H7 (cell line): Measurements from ENCODE around the gene MFSD6. TPM values are rescaled to one million over a fixed set of nuclear protein-coding genes. Genes with fewer than 3 reads are reported as not detected.
"Not testable (repeated sequence)": the region's sequence is repeated elsewhere in the genome, so short reads cannot be mapped to it uniquely, and the experiment has no call there.

Source experiments
- DNase-seq: peaks from one replicate; pipeline ENCODE4 v3.0.0; 2012
- H3K27me3 ChIP-seq: 2 replicates; pipeline ENCODE4 v1.6.0; 2011; ENCODE audit warnings: mild to moderate bottlenecking, low read length; ENCODE audit not compliant: control insufficient read depth, insufficient read depth
- H3K36me3 ChIP-seq: replicated peaks from 2 replicates; pipeline ENCODE4 v1.5.1; 2011; ENCODE audit warnings: low read length; ENCODE audit not compliant: control insufficient read depth, insufficient read depth
- H3K4me3 ChIP-seq: 2 replicates; pipeline ENCODE4 v1.5.1; 2011; ENCODE audit warnings: low read depth, mild to moderate bottlenecking, control low read depth, low read length, moderate library complexity; ENCODE audit not compliant: insufficient read depth
- total RNA-seq: library from RNA; depleted of rRNA; stranded (reverse); fragments of >200 nt; shearing (Covaris generic); gene quantifications from 2 replicates; pipeline ENCODE4 v1.2.3, GENCODE V29; 2014

The MFSD6 gene
- total RNA-seq, 1 experiment from 2014 or later, result 1.6 TPM

DNA sequence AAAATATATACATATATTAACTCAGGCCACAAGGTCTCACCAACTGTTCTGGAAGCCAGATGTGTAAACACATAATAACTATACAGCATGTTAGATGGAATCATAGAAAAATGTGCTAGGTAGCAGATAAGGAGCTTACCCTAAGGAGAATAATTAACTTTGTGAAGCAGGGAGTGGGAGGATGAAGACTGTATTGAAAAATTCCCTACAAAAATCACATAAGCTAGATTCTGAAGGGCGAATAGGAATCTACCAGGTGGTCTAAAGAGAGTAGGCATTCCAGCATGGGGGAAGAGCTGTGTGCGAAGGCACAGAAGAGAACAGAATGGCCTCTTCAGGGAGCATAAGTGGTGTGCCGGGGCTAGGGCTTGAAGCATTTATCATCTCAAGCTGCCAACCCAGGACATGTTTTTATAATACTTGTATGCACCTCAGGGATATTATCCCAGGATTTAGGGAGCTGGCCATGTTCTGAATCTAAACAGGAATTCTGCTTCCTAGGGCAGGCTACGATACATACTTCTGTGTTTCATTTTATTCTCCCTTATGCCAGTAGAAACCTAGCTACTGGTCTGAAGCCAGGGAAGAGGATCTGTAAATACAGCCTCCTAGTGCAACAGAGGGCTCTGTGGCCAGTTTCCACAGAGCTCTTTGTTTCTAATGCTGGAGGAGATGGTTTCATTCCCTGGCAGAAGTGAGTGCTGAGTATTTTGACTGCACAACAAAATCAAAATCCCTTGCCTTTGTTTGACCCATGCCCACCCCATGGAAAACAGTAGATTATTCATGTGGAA lies 69.7 kb downstream of the MFSD6 start:
- Histone ChIP-seq H3K4me3 (no peak overlapping the region), H3K27me3 (no peaks in the 10 kb centered on the region), H3K36me3 (no peaks in the 10 kb centered on the region)
- no peak for DNase-seq

DNA sequence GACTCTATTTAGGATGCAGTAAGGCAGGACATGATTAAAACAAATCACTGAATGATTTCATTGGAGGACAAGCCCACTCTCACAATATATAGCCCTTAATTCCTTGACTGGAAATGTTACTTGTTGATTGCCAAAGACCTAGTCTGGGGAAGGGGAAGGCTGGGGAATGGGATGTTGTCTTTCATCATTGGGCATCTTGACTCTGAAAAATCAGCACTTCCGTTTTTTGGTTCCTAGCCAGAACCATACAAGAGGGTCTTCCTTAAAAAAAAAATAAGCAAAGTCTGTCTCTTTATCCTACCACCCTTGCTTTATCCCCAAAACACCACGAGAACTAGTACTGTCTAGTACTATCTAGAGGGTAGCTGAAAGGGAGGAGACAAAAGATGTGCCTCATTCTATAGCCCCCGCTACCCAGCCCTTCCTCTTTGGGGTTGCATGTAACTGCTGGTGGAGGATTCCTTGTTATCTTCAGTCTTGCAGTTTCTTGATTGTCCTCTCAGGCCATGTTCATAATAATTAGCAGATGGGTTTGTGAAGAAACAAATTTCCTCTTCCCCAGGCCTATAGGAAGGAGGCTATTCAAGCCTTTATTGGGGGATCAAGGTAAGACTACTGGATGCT lies 70.5 kb downstream of the MFSD6 start:
- Histone ChIP-seq H3K36me3 (no peaks in the 10 kb centered on the region), H3K4me3 (no peak overlapping the region), H3K27me3 (no peaks in the 10 kb centered on the region)
- DNase-seq, result no peak

DNA sequence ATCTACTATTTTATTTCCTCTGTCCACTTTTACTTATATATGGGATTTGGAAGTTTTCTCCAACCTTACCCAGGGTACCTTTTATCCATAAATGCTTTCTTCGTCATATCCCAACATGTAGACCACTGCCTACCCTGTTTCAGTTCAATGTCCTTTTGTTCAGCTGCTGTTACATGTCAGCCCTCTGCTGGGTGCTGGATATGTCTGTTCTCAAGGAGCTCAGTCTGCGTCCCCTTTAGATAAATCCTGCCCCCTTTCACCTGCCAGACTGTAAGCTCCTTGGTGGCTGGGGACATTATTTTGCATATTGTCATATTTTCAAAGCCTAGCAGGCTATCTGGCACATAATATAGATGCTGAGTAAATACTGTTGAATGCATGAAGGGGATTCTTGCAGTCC lies 73.2 kb downstream of the MFSD6 start:
- DNase-seq, result no peak

DNA sequence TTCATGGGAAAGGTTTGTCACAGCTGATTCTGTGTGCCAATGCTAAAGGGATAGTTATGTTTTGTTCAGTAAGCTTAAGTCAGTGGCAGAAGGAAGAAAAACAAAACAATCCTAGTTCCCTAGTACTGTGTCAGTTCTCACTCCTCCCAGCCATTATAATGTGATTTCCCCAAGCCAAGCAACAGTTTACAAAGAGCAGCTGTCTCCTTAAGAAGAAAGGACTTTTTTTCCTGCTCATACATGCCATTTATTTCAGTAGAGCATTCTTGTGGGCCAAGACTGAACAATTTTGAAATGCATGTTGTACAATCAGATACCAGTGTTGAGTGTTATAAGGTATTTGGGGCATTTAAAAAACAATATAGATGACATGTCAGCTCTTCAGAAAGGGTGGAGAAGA lies 74.3 kb downstream of the MFSD6 start:
- Histone ChIP-seq H3K4me3 (no peak overlapping the region), H3K27me3 (no peaks in the 10 kb centered on the region), H3K36me3 (no peaks in the 10 kb centered on the region)
- DNase-seq, result no peak

More for the DNA sequence above, 73.2 kb downstream of the MFSD6 start:
- no peaks in the 10 kb centered on the region for H3K36me3 ChIP-seq
- no peaks in the 10 kb centered on the region for H3K27me3 ChIP-seq
- no peak overlapping the region for H3K4me3 ChIP-seq

DNA sequence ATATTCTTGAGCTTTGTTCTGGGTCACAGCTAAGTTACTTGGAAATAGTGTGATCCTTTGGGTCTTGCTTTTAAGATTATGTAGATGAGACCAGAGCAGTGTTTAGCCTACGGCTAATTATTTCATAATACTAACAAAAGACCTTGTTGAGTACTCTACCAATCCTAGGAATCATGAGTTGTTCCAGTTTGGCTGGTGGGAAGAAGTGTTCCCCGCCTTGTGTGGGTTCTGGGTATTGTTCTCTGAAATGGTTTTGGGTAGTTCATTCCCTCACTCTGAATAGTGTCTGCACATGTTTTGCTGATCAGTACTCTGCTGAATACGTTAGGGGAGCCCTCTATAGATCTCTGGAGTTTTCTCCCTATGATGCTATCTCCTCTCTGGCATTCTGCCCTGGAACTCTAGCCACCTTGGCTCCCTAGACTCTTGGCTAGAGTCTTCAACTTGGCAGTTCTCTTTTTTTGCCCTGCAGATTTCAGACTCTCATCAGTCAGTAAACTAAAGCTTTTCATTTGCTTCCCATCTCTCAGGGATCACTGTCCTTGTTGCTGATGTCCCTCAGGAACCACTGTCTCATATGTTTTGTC lies 78.0 kb downstream of the MFSD6 start:
- H3K36me3 ChIP-seq, result no peaks in the 10 kb centered on the region
- no peak for DNase-seq
- no peak overlapping the region for H3K4me3 ChIP-seq

DNA sequence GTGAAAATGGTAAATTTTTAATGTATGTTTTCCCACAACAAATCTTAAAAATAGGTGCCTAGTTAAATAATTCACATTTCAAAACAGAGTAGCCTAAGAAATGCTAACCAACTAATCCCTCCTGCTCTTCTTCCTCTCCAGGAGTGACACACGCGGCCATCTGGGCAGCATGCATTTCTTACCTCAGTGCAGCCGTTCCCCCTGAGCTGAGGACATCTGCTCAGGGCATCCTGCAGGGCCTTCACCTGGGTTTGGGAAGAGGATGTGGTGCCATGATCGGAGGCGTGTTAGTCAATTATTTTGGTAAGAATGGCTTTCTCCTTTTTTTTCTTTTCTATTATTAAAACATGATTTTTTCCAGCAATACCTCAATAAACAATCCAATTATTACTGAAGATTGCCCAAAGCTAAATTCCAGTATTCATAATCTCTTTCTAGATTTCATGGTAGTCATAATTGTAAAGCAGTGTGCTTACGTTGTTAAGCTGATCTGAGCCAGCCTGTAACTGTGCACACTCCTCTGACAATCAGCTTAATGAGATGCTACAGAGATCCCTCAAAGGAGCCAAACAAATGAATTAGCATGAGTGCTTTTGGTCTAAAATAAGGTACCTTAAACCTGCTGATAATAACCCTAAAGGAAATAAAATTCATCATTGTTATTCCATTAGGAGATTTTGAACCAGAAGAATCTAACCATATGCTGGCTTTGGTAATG lies 80.5 kb downstream of the MFSD6 start:
- Histone ChIP-seq H3K27me3 (no peaks in the 10 kb centered on the region), H3K4me3 (no peak overlapping the region), H3K36me3 (no peaks in the 10 kb centered on the region)
- DNase-seq, result no peak

More for the DNA sequence above, 78.0 kb downstream of the MFSD6 start:
- H3K27me3 ChIP-seq, result no peaks in the 10 kb centered on the region

DNA sequence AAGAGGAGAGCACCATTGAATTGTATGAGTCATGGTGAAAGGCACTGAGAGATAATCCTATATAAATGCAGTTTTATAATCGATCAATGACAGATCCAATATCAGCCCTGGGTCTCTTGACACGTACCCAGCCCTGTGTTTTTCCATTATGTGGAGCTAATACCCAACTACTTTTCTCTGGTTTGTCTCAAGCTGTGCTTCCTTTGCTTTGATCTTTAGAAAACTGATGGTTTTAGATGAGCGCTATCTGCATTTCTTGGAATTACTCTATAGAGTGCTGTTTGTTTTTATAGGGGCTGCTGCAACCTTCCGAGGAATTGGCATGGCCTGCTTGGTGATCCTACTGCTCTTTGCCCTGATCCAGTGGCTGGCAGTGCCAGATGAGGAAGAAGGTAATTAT lies 81.3 kb downstream of the MFSD6 start:
- Histone ChIP-seq H3K4me3 (no peak overlapping the region), H3K27me3 (no peaks in the 10 kb centered on the region), H3K36me3 (no peaks in the 10 kb centered on the region)
- no peak for DNase-seq

DNA sequence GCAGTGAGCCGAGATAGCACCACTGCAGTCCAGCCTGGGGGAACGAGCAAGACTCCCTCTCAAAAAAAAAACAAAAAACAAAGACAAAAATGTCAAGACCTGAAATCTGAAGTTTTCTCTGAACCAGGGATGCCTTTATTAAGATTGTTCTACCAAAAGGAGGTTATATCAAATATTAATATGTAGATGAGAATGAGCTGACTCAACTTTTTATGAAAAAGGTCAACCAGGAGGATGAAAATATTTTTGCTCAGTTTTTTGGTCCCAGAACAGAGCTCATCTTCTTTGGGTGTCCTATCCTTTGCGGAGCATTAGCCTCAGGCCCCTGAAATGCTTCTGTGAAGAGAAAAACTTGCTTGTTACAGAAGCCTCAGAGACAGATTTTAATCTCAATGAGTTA lies 82.3 kb downstream of the MFSD6 start:
- Histone ChIP-seq H3K4me3 (no peak overlapping the region), H3K27me3 (no peaks in the 10 kb centered on the region), H3K36me3 (no peaks in the 10 kb centered on the region)
- DNase-seq, result no peak

DNA sequence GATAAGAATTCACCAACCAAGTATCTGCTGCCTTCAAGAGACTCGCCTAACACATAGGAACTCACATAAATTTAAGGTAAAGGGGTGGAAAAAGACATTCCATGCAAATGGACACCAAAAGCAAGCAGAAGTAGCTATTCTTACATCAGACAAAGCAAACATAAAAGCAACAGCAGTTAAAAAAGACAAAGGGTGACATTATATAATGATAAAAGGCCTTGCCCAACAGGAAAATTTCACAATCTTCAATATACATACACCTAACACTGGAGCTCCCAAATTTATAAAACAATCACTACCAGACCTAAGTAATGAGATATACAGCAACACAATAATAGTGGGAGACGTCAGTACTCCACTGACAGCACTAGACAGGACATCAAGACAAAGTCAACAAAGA lies 84.9 kb downstream of the MFSD6 start:
- no peak overlapping the region for H3K4me3 ChIP-seq
- no peaks in the 10 kb centered on the region for H3K36me3 ChIP-seq
- no peak for DNase-seq
- no peaks in the 10 kb centered on the region for H3K27me3 ChIP-seq

DNA sequence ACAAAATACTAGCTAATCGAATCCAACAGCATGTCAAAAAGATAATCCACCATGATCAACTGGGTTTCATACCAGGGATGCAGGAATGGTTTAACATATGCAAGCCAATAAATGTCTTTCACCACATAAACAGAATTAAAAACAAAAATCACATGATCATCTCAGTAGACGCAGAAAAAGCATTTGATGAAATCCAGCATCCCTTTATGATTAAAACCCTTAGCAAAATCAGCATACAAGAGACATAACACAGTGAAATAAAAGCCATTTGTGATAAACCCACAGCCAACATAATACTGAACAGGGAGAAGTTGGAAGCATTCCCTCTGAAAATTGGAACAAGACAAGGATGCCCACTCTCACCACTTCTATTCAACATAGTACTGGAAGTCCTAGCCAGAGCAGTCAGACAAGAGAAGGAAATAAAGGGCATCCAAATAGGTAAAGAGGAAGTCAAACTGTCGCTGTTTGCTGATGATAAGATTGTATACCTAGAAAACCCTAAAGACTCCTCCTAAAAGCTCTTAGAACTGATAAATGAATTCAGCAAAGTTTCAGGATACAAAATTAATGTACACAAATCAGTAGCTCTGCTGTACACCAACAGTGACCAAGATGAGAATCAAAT lies 86.6 kb downstream of the MFSD6 start:
- H3K36me3 ChIP-seq, DNase-seq, H3K4me3 ChIP-seq, H3K27me3 ChIP-seq: not testable (repeated sequence)

DNA sequence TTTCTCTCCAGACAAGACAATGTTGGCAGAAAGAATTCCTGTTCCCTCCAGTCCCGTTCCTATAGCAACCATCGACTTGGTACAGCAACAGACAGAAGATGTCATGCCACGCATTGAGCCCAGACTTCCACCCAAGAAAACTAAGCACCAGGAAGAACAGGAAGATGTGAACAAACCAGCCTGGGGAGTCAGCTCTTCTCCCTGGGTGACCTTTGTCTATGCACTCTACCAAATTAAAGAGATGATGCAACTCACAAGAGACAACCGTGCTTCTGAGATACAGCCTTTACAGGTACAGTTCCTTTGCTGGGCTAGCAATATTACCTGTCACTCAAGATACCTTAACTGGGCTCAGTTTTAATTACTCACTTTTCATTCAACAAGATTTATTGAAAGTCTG lies 89.3 kb downstream of the MFSD6 start:
- no peaks in the 10 kb centered on the region for H3K36me3 ChIP-seq
- H3K4me3 ChIP-seq, result no peak overlapping the region
- H3K27me3 ChIP-seq, result no peaks in the 10 kb centered on the region
- DNase-seq, result no peak

DNA sequence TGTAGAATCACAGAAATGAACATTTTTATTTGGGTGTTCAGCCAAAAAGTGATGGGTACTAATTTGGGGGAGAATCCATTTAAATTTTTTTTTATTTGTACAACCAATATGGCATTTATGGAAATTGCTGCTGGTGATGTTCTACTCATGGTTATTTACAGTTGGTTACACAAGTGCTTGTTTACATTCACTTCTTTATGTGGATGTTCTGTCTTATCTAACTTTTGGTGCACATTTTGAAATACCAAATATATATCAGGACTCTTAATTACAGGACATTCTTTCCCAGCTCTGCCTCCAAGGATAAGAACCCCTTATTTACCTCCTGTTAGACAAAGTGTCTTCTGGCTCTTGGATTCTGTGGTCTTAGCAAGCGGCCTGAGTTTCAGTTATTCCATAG lies 91.1 kb downstream of the MFSD6 start:
- no peaks in the 10 kb centered on the region for H3K27me3 ChIP-seq
- no peak for DNase-seq
- no peak overlapping the region for H3K4me3 ChIP-seq
- H3K36me3 ChIP-seq, result no peaks in the 10 kb centered on the region

DNA sequence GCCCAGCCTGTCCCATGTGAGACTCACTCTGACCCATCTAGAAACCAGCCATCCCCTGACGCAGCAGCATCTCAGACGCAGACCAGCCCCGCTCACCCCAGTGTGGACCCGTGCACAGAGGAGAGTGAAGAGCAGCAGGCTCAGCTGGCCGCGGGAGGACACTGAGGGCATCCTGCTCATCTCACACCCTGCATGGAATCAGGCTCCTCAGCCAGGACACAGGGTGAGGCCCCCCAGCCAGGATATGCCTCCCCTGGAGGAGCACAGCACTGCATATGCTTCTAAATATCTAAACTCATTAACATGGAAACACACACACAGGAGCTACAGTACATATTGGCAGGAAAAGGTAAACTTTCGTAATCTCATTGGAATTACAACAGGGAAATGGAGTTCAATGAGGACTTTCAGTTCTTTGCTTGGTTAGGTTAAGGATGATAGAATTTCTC lies 91.9 kb downstream of the MFSD6 start:
- DNase-seq, result no peak
- Histone ChIP-seq H3K4me3 (no peak overlapping the region), H3K27me3 (no peaks in the 10 kb centered on the region), H3K36me3 (no peaks in the 10 kb centered on the region)

DNA sequence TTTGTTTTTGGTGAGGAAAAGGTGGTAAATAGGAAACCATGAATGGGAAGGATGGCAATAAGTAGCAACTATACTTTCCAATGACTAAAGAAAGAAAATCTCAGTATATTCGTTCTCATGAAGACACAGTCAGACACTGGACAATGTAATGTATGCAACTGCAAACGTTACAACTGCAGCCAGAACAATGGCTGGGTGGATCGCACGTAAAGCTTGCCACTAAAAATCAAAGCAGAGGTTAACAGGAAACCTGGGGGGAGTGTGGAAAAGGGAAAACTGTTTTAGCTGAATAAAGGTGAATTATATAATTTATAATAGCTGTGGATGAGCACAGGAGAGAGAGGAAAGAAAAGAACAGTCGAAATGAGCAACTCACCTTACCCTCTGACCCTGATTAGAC lies 93.1 kb downstream of the MFSD6 start:
- Histone ChIP-seq H3K36me3 (no peaks in the 10 kb centered on the region), H3K27me3 (no peaks in the 10 kb centered on the region), H3K4me3 (no peak overlapping the region)
- no peak for DNase-seq
